Activated CD8-positive, alpha-beta memory T cell treated with anti-CD3 and anti-CD28 coated beads, Interleukin-2, amount 50 U/mL, for 4 hours (primary cell): ENCODE measurements around the gene DGKG.

Experiments used
- DNase-seq: peaks from one replicate; pipeline ENCODE4 v3.0.0-alpha.2; 2020

The DGKG gene

GRCh38 chr3:186207515-186207914 is 154.5 kb downstream of the DGKG start:
- DNase-seq = no peak

DNA sequence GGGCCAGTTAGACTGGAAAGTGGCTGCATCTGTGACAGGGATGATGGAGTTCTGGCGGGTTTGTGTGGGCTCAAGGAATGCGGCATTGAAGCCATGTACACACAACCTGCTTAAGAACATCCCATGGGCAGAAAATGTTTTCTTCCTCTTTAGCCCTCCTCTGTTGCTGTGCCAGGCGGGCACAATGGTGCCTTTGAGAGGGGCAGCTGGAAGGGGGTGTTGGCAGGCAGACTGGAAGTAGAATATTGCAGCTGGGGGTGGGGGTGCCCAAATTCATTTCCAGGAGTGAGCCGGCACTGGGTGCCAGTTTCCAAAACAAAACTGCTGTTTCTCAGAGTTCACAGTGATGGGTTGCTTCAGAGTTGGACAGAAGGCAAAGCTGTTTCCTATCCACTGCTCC is 161.3 kb downstream of the DGKG start:
- no peak for DNase-seq

DNA sequence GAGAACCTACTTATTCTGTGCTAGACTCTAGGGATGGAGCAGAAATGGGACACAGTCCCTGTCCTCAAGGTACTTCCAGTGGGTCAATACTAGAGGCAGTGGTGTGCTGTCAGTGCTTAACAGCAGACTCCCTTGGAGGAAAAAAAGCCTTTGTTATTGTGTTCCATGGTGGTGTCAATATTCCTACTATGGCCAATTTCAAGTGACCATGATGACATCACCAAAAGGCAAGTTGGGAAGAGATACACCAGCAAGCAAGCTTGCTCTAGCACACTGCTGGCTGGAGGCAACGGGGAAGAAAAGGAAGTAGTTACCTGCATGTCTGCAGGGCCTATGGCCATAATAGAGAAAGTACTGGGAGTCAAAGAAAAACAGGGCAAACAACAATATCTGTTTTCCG is 163.6 kb downstream of the DGKG start:
- no peak for DNase-seq

- DNase-seq = no peak
These were observed 167.6 kb downstream of the DGKG start for GRCh38 chr3:186194451-186194811.

DNA sequence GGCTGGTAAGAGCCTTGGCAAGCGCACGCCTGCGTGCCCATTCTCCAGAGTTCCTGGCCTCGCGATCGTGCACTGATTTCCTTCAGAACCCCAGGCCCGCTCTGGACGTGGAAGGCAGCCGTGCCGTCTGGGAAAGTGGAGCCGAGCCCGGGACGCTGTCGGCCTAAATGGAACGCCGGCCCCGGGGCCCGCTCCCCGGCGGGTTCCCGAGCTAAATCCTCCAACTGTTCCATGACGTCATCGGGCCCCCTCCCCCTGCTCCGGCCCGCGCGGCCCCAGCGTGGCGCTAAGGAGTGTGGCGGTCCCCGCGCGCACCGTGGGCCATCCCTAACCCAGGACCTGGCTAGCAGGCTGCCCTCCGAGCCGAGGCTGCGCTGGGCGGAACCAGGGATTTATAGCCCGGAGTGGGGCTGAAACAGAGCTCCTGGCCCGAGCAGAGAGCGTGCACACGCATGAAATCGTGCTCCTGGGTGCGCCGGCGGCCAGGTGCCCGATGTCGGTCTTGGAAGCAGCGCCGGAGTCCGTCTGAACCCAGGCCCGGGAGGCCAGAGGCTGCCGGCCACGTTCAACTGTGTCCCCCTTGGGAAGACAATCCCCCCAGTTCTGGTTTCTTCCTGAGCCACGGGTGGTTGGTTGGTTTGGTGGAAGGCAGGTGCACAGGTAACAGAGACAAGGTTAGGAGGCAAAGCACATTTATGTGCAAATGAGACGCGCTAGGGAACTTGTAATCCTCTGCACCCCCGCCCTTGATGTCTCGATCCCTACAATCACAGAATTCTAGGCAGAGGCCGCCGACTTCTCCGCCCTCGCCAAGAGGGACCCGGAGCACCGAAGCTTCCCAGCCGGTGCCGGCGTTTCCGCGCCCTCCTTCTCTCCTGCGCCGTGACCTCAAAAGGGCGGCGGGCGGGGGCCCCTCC is 168.2 kb downstream of the DGKG start:
- DNase-seq = no peak

DNA sequence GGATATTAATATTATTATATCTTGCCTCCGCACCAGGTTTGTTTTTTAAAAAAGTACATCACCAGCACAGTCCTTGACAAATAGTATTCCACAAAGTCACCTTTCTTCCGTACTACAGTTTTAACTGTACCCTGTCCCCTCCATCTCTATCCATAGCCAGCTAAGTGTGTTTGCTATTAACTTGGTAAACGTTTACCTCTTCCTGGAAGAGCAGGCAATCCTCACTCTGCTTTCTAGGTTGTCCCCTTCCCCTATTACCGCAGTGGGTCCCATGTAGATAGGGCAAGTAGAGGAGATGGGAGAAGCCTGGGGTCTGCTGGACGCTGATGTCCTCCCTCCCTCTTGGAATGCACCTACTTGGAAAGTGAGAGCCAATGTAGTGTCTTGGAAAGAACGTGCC is 169.2 kb downstream of the DGKG start:
- no peak for DNase-seq

DNA sequence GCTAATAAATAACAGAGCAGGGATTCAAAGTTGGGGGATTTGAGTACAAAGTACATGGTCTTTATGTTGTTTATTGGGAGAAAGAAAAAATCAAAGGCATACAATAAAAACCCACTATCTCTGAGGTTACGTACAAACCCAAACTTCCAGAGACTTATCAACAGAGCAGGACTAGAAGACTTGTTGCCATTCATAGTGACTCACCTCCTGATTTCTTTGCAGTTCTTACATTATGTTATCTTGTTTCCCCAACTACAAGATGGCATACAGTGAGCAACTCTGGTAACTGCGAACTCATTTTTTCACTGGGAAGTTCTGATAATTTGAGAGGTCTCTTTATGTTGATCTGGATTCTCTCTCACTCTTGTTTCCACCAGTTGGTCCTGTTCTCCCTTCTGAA is 172.5 kb downstream of the DGKG start:
- DNase-seq = no peak

- no peak for DNase-seq
These were observed 174.4 kb downstream of the DGKG start for GRCh38 chr3:186187401-186188275.

GRCh38 chr3:186185194-186185787 is 176.7 kb downstream of the DGKG start:
- no peak for DNase-seq

GRCh38 chr3:186184021-186184420 is 178.0 kb downstream of the DGKG start:
- DNase-seq = no peak

DNA sequence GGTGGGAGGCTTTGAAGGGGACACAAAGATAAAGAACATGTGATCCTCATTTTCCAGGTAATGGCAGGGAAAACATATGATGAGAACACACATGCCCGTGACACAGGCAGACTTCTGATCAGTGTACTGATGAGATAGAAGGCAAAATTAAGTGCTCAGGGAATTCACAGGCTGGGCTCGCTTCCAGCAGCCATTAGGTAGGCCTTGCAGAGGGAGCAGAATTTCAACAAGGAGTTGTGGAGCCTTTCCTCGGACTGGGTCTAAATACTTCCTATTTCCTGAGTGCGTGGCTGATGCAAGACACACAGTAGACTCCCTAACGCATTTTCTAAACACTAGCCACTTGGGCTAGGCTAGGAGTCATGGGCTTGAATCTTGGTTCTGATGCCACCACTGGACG is 179.2 kb downstream of the DGKG start:
- DNase-seq = no peak

- no peak for DNase-seq
These were observed 180.1 kb downstream of the DGKG start for GRCh38 chr3:186181901-186182300.

DNA sequence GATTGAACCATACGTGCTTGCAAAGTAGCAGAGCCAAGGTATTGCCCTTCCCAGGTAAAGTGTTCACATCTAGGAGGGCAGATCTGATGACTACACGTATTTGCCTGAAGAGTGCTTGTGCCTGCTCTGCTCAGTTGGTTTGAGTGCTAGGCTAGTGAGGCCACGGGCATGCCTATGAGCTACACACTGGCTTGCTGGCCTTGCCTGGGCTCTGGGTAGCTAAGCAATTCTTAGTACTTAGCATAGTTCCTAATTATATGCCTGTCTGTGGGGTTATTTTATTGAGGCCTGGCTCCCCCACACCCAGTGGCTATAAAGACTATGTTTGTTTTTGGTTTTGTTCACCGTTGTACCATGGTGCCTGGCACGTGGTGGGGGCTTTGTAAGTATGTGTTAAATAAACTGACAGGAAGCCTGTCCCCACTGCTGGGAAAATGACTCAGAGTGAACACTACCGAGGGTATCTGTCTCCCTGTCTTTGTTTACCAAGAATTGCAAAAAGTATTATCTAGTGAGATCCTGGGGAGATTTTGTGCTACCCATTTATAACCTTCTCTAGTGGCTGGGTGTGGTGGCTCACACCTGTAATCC is 181.0 kb downstream of the DGKG start:
- DNase-seq = no peak

DNA sequence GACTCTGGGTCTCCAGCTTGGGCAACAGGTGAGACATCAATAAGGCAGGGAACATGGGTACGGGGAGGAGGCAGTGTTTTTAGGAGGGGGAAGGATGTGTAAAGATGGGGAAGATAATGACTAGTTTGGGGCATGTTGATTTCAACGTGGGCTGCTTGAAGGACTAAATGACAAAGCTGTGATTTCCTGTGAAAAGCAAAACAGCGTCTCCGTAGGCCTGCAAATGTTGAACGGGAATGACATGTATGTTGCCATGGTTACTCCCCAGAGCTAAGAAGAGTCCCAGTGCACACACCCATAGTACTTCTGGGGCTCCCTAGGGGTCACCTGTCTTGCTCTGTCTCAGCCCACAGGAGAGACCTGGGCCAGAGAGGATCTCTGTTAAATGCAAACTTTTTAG is 181.9 kb downstream of the DGKG start:
- DNase-seq = no peak

DNA sequence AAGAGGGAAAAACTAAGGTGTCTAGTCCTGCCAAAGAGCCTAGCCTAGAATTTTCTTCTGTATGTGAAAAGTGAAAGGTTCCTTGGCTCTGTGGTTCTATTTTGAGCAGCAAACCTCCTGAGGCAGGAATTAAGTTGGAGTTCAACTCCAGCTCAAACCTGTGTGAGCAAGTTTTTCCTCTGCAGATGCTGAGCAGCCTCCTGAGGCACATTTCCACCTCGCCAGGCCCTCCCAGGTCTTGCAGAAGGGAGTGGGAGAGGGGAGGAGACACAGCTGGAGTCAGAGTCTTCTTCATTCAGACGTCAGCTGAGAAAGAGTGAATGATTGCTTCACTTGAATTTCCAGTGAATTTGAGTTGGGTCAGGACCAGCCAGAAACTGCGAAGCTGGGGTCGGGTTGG is 183.6 kb downstream of the DGKG start:
- no peak for DNase-seq

DNA sequence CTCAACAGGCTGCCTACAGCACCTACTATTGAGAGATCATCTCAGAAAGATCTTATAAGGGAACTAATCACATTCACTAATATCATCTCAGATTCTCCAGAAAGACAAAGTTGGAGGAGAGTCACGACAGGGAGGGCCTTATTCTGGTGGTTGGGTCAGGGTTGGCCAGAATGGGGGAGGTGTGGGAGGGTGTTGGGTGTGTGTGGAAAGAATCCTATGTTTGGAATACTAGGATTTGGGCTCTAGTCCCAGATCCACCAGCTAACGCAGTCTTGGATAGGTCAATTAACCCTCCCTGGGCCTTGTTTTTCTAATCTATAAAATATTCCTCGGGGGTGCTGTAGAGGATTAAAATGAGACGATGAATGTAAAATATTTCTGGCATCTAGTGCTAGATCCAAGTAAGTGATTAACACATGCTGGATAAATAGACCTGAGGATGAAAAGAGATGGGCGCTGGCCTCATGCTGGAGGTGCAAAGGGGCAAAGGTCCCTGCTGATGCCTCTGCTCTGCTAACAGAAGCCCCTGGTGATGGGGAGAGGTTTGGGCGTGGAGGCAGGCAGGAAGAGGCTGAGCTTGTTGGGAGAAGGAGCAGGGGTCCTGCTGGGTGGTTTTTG is 185.6 kb downstream of the DGKG start:
- DNase-seq = no peak

DNA sequence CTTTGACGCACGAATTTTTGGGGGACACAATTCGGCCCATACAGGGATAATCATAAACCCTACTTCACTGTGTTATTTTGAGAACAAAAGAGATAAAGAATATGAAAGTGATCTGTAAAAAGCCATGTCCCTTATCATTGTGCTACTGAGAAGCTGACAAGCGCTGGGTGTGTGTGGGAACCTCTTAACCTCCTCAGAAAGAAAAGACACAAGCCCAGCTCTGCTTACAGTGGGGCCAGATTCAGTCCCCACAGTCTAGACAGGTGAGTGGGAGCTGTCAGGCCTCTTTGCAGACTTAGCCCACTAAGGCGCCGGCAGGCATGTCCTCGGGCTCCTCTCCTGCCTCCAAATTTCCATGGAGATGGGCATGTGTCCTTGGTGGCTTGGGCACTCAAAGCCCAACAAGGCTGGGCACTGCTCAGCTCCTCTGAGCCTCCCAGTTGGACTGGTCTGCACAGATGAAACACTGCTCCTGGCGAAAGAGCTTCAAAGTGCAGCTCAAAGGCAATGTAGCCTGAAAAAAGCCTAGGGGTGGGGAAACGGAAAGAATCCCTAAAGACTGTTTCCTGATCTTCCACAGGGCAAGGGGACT is 188.7 kb downstream of the DGKG start:
- DNase-seq = no peak

GRCh38 chr3:186172353-186172752 is 189.7 kb downstream of the DGKG start:
- no peak for DNase-seq

GRCh38 chr3:186171521-186171920 is 190.5 kb downstream of the DGKG start:
- no peak for DNase-seq

DNA sequence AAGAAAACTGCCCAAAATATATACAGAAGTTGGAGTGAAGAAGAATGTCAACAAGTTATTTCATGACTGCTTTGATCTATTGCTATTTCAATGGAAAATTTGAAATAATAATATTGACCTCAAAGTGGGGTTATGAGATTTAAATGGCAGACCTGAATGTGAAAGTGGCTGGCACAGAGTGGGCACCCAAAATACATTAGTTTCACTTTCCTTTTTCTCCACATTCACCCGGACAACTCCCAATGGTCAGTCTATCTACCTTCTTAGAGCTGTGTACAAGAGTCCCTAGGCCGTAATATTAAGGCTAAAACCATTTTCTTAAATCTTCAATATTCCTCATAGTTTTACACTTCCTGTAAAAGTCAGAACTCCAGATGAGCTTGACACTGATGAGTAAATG is 191.5 kb downstream of the DGKG start:
- no peak for DNase-seq

GRCh38 chr3:186169379-186169778 is 192.7 kb downstream of the DGKG start:
- DNase-seq = no peak

GRCh38 chr3:186168976-186169375 is 193.1 kb downstream of the DGKG start:
- DNase-seq = no peak
